ENCODE measurements around the gene XPC.
A peak's percentile ranks its signal among the peaks of the same experiment; 100 is the strongest.
"Not testable (repeated sequence)": the region's sequence is repeated elsewhere in the genome, so short reads cannot be mapped to it uniquely, and the experiment has no call there.

Gene XPC

DNA sequence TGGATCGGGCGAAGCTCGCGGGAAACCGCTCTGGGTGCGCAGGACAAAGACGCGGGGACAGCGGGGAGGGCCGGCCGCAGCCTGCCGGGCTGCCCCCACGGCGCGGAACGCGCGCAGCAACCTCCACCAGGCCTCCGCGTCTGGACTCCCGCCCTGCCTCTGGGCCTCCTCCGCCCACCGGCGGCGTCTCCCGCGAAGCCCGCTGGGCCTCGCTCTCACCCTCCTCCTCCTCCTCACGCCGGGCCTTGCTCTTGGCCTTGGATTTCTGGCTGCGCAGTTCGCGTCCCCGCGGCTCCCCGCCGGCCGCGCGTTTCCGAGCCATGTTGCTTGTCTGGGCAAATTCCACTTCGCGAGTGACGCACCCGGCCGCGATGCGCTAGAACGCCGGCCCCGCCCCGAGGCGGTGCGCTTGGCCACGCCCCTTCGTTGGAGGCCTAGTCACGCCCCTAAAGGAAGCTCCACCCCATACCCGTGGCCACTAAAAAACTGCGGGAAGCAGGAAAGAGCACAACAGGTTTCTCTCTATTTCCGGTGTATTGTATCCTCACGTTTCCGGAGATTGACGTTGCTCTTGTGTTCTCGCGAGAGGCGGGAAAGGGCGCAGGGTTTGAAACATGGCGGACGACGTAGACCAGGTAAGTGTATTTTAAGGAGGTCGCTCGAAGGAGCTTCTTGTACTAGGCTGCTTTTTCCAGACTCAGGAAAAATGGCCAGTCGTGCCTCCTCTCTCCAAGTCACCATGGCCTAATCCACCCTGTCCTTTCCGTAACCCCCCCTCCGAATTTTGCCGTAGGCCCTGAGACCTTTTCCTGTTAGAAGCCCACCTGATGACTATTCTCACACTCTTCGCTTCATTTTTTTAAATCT is at the start of gene XPC, which contains the start of gene LSM3:
Gene XPC, minus strand, starts transcription at position 355 of the 867 bp plus-strand sequence. Its CDS starts 33 bp downstream, at position 322.
Gene LSM3, plus strand, starts transcription at position 571 of the 867 bp plus-strand sequence. Its CDS starts 44 bp downstream, at position 615.
- DNase-seq (ENCODE audit: low spot score) = peak; percentile 97

DNA sequence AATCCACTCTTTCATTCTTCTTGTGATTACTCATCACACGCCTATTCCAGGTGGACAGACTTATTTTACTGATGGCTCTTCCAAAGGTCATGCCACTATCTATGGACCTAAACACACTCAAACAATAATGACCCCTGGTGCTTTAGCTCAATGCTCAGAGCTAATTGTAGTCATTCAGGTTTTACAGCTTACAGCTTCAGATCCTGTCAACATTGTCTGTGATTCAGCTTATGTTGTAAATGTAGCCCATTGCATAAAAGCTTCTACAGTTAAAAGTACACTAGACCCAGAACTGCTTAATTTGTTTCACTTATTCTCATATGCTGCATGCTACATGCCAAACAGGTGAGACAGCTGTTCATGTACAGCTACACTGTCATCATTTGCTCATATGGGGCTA is 49.5 kb upstream of the XPC start:
- no peak for DNase-seq (ENCODE audit: low spot score)

DNA sequence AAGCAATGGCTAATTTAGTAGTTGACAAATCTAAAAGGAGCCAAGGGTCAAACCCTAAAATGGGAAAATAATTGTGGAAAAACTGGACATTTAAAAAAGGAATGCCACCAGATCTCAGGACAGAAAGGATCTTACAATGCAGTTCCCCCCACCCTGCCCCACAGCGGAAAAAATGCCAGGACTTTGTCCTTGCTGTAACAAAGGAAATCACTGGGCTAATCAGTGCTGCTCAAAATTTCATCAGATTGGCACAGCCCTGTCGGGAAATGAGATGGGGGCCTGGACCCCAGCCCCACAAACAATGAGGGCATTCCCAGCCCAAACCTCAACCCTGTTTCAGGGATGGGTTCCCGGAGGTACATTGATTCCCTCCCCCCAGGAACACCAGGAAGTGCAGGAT is 48.0 kb upstream of the XPC start:
- not testable (repeated sequence) for DNase-seq (ENCODE audit: low spot score)

DNA sequence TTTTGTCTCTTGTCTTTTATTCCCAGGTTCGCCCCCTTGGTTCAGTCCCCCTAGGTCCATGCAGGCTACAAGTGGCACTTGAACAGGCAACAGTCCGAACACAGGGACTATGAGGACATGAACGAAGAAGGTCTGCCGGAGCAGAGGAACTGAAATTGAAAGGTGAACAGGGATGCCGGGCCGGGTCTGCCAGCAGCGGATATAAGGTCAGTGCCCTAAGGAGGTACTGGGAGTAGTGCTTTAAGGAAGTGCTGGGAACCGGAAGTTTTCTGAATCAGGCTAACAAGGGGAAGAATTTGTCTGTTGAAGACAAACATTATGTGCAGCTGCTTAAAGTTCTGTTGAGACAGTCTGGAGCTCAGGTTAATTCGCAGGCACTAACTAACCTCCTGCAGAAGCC is 47.0 kb upstream of the XPC start:
- DNase-seq (ENCODE audit: low spot score) = no peak

DNA sequence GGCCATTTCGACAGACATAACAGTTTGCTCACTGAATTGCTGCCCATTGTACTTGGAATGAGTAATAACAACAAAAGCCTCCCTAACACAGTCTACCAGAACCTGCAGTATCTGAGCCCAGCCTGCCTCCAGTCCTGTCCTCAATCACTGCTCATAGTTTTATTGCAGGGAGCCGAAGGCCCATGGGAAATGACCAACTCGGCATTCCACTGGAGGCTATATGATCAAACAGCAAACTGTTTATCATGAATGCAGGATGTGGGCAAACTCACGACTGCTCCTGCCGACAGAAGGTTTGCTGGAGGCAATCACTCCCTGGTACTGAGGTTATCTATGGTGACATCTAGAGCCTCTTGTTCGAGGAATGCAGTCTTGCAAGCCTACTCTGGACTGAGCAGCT is 46.5 kb upstream of the XPC start:
- DNase-seq (ENCODE audit: low spot score) = no peak

DNA sequence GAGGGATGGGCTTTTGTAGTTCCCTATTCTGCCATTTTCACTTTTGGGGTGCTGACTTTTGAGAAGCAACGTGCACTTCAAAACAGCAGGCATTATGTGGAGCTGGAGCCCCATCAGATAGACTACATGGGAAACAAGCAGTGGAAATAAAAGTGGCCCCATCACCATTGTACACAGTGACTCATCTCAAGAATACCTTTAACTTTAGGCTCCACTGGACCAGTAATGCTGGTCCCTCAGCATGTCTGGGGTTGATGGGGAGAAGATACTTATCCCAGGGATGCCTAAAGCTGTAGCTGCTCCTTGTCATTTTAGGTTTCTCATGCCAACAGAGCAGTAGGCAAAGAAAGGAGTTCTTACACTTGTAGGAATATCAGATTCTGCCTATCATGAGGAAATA is 45.2 kb upstream of the XPC start:
- DNase-seq (ENCODE audit: low spot score) = no peak

DNA sequence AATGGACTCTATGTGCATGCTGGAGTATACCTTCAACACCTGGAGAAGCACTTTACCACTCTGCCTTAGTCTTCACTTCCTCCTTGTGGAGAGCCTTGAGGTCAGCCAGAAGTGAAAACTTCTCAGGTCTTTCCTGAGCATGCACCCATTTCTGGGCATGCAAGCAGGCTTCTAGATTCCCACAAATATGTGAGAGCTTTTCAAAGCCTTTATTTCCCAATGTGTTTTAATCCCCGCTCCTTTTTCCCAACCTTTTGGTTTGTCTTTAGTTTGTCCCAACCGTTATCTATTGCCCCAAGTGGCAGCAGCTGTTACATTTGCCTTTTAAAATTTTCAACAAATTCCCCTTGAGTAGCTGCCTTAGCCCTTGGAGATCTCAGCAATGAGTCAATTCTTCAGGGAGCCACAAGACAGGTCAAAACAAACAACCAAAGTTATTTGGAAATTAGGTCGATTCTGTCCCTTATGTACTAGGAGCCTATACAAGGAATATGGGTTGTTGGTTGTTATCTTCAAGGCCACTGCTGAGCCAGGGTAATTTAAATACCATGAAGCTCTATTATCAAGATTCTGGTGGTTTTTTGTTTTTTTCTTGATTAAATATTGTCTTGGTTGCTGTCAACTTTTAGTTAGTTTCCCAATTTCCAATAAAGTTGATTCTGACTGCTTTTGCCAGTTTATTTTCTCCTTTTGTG is 44.6 kb upstream of the XPC start:
- no peak for DNase-seq (ENCODE audit: low spot score)

DNA sequence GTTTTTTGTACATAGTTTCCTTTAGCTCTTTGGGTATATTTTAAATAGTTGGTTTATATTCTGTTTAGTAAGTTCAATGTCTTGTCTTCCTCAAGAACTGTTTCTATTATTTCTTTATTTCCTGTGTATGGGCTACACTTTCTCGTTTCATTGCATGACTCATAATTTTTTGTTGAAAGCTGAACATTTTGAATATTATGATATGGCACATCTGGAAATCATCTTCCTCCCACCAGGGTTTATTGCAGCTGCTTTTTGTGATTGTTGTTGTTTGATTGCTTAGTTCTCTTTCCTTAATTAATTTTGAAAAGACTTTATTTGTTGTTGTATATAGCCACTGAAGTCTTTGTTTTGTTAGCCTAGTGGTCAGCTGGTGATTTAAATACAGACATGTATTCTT is 44.1 kb upstream of the XPC start:
- no peak for DNase-seq (ENCODE audit: low spot score)

DNA sequence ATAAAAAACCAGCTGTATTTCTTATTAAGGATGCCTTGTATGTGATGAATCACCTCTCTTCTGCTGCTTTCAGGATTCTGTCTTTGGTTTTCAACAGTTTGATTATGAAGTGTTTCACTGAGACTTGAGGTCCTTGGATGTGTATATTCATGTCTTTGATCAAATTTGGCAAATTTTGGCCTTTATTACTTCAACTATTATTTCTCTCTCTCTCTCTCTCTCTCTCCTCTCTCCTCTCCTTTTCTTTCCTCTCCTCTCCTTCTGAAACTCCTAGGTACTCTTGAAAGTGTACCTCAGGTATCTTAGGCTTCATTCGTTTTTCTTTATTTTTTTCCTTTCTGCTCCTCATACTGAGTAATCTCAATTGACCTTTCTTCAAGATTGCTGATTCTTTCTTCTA is 43.5 kb upstream of the XPC start:
- no peak for DNase-seq (ENCODE audit: low spot score)

DNA sequence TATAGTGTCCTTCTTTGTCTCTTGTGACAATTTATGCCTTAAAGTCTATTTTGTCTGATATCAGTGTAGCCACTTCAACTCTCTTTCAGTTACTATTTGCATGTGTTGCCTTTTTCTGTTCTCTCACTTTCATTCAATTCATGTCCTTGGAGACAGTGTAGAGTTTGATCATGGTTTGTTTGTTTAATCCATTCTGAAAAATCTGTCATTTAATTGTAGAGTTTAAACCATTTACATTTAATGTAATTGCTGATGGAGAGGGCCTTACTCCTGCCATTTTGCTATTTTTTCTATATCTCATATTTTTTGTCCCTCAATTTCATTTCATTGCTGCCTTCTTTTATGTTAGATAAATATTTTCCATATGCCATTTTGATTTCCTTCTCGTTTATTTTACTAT is 42.5 kb upstream of the XPC start:
- DNase-seq (ENCODE audit: low spot score) = no peak

DNA sequence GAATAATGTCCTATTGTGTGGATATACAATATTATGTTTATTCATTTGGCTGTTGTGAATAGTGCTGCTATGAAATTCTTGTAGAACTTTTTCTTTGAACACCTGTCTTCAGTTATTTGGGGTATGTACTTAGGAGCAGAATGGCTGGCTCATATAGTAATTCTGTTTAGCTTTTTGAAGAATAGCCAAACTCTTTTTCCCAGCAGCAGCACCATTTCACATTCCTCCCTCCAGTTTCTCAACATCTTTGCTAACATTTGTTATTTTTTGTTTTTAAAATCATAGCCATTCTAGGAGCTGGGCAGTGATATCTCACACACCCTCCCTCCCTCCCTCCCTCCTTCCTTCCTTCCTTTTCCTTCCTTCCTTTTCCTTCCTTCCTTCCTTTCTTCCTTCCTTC is 40.0 kb upstream of the XPC start:
- no peak for DNase-seq (ENCODE audit: low spot score)

DNA sequence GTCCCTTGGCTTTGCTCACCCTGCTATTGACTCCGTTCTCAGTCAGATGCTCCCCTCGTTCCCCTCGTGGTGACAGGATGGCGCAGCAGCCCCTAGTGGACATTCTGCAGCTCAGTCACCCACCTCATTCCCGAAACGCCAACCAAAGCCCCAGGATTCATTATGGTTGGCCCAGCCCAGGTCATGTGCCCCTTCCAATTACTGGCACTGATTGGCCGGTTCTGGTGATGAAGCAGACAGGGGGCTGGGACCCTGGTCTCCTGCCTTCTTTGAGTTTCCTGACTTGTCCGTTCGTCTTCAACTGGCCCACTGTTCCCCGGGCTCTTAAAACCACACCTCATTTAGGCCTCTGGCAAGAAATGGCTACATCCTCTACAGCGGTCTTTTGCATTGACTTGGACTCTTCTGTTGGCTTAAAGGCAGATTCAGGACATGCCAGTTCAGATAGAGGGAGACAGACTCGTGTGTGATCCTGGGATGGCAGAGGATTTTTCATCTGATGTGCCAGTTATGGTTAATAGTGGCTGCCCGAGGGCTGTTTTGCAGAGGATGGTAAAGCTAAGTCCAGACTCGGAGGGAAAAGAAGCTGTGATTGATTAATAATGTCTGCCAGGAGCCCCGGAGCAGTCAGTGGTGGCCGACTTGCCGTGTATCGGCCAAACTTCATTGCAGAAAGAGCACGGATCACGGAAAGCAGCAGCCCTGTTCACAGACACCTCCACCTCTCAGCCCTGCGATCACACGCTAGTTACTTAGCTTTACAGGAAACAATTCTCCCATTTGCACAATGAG is 38.1 kb upstream of the XPC start:
- peak; percentile 56 for DNase-seq (ENCODE audit: low spot score)

DNA sequence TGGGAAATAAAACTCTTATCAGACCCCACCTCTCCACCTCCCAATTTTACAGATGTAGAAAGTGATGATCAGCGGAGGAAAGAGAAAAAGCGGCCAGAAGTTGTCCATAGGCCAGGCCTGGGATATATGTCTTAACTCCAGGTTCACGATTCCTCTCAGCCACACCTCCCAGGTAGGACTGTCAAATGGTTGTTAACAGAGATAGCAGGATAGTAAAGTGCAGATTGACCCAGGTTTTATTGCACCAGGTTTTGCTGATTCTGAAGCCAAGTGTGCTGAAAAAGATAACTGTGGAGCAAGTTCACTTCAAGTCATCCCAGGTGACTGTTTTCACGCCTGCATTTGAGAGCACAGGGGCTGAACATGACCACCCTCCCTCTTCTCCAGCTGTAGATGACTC is 36.4 kb upstream of the XPC start:
- no peak for DNase-seq (ENCODE audit: low spot score)

DNA sequence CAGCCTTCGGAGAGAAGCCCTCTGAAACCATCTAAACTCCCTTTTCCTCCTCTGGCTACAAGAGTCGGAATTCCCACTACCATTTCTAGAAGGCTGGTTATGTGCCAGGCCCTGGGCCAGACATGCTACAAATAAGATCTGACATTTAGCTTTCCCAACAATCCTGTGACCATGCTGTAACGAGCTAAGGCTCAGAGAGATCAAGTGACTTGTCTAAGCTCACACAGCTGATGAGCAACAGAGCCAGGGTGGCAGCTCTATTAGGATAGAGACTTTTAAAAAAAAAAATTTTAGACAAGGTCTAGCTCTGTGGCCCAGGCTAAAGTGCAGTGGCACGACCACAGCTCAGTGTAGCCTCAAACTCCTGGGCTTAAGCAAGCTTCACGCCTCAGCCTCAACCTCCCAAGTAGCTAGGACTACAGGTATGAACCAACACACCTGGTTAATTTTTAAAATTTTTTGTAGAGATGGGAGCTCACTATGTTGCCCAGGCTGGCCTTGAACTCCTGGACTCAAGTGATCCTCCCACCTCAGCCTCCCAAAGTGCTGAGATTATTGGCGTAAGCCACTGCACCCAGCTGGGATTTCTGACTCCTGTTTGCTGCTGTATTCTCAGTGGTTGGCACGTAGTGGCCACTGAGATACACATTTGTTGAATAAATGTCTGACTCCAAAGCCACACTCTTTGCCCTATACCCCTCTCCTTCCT is 34.8 kb upstream of the XPC start:
- DNase-seq (ENCODE audit: low spot score) = no peak

DNA sequence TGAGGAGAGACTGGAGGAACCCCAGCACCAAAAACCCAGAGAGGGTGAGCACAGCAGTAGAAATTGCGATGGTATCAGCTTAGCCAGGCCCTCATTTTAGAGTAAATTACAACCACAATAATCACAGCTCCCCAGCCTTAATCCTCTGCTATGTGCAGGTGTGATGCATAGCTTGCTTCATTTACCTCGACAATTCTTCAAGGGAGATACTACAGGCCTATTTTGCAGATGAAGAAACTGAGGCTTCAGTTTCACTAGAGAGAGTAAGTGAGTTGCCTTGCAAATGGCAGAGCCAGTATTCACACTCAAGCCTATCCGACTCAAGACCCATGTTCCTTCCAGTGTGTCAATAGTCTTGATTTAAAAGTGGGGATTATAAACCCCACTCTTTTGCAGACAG is 33.6 kb upstream of the XPC start:
- DNase-seq (ENCODE audit: low spot score) = no peak

DNA sequence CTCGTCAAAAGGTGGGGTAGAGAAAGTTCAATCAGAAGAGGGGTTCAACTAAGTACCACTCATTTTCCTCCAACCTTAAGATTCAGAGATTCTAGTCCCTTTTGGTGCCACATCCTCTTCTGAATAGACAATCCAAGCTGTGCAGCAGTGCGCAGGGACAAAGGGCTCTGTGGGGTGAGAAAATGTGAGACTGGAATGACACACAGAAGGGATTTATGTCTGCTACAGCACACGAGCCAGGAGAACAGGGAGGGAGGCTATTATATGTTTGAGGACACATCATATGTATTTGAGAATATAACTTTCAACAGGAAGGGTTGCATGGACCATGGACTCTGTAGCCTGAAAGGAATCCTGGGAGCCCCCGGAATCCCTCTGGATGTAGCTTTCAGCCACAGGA is 33.2 kb upstream of the XPC start:
- DNase-seq (ENCODE audit: low spot score) = no peak

DNA sequence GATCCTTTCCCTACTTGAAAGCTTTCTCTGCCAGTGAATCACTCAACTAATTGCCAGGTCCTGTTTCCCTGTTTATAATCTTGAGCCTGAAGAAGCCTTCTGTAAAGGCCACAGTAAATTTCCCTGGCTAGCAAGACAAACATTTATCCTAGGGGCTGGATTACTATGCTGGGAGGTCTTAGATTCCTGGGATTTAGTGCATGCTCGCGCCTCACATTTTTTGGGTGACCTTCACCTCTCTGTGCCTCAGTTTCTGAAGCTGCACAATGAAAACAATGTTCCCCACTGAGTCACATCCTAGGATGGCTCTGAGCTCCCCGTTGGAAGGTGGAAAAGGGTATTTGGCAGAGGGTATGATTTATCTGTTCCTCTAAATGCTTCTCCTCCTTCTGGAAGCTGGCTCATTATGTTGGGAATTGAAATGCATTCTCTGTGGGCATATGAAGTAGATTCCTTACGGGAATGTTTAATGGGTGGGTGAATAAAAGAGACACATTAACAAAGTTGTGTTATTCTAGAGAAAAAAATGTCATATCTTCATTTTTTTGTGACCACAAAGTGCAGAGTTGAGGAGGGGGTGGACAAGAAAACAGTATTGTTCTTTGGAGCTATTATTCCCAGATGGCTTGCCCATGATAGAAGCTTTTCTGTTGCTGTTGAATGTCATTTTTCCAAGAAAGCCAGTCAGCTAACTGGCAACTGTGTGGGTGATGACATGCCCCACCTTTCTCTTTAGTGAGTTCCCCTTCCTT is 32.6 kb upstream of the XPC start:
- DNase-seq (ENCODE audit: low spot score) = no peak

DNA sequence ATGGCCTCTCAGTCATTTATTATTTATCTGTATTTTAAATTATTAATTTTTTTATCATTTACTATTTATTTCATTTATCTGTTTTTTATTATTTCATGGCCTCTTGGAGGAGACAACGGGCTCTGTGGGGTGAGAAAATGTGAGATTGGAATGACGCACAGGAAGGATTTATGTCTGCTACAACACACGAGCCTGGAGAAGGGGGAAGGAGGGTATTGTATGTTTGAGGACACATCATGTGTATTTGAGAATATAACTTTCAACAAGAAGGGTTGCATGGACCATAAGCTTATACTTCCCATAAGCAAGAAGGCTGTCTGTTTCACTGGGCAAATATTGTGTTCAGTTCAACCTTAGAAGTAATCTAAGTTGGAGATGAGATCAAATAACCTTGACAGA is 31.9 kb upstream of the XPC start:
- no peak for DNase-seq (ENCODE audit: low spot score)

DNA sequence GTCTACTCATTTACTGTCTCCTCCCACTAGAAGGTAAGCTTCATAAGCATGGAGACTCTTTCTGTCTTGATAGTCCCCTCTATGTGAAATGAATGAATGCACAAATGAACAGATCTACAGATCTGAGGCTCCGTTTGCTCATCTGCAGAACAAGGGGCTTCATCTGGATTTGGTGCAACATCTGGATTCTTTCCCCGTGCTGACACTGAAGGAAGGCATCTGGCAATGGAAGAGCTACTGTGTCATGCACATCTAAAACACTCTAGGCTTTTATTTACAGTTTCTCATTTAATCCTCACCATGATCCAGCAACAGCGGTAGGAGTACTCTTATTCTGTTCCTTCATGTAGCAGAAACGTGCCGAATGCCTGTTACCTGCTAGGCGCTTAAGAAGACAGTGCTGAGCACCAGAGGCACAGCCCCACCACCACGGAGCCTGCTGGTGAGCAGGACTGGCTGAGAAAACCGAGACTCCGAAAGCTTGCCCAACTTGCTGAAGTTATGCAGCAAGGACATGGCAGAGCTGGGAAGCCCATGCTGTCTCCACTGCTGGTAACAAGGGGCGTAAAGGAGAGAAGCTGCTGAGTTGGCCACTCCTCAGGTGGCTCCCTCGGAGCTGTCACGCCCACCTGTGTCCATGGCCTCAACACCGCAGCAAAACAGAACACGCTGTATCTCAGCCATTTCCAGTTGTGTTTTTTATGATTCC is 31.3 kb upstream of the XPC start:
- no peak for DNase-seq (ENCODE audit: low spot score)

DNA sequence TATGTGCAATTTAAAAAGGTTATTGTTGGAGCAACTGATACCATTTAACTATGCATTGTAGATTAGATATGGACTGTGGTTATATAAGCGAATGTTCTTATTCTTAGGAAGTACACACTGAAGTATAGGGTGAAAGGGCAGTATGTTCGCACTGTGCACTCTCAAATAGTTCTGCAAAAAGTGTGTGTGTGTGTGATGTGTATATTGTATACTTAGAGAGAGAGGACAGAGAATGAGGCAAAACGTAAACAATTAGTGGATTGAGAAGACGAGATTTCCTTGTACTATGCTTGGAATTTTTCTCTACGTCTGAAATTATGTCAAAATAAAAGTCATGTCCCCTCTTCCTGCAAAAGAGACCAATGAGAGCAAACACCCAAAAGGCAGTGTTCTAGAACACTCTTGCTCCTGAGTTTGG is 30.6 kb upstream of the XPC start:
- no peak for DNase-seq (ENCODE audit: low spot score)

DNA sequence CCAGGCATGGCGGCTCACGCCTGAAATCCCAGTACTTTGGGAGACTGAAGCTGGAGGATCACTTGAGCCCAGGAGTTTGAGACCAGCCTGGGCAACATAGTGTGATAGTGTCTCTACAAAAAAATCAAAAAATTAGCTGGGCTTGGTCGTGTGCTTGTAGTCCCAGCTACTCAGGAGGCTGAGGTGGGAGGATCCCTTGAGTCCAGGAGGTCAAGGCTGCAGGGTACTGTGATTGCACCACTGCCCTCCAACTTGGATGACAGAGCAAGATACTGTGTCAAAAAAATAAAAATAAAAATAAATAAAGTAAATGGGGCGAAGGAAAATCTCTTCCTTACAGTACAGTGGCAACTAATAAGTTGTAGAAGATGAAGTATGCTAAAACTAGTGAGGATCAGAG is 29.8 kb upstream of the XPC start:
- DNase-seq (ENCODE audit: low spot score) = no peak

All from D341Med (cell line).